Bone marrow (tissue), 2 donors: ENCODE data around the gene TRABD2A.

ENCODE experiments used
- DNase-seq, 2 donors: peaks; one replicate each; lab custom pipeline; 2025; lab: John Stamatoyannopoulos, UW

The TRABD2A gene

DNA sequence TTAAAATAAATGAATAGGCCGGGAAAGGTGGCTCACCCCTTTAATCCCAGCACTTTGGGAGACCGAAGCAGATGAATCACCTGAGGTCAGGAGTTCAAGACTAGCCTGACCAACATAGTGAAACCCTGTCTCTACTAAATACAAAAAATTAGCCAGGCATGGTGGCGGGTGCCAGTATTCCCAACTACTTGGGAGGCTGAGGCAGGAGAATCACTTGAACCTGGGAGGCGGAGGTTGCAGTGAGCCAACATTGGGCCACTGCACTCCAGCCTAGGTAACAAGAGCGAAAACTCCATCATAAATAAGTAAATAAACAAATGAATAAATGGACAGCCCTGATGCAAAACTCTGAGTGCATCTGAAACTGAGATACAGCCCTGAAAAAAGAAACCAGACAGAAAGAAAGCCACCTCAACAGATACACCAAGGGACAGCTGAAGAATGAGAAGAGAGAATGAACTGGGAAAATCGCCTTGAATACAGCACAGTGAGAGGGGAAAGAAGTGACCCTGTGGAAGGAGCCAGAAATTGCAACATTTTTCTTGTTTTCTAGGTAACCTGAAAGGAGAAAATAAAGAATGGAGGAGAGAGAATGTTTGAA, 64.4 kb downstream of the TRABD2A start:
- DNase-seq: no peak

- DNase-seq: no peak
These were observed 65.7 kb downstream of the TRABD2A start for GRCh38 chr2:84815146-84815545.

- no peak for DNase-seq
These were observed 68.9 kb downstream of the TRABD2A start for GRCh38 chr2:84811839-84812431.

DNA sequence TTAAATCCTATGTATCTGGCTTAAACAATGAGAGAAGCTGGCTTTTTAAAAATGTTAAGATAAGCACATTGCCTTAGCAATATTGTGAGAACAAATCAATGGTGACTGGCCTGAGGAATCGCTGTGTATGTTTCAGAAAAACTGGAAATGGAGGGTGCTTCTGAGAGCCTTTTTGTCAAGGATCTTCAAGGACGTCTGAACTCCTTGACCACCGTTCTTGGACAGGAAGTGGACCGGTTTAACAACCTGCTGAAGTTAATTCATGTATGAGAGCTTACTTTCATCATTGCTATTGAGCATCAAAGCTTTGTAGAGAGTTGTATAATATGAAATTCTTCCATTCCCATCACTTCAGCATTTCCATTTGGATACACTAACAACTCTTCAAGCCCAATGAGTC, 72.6 kb downstream of the TRABD2A start:
- no peak for DNase-seq

- no peak for DNase-seq
These were observed 73.8 kb downstream of the TRABD2A start for GRCh38 chr2:84807063-84807485.

GRCh38 chr2:84805250-84805958, 75.5 kb downstream of the TRABD2A start:
- no peak for DNase-seq

GRCh38 chr2:84801811-84802210, 79.1 kb downstream of the TRABD2A start:
- DNase-seq: no peak

- DNase-seq: no peak
These were observed 80.6 kb downstream of the TRABD2A start for GRCh38 chr2:84800194-84800805.

DNA sequence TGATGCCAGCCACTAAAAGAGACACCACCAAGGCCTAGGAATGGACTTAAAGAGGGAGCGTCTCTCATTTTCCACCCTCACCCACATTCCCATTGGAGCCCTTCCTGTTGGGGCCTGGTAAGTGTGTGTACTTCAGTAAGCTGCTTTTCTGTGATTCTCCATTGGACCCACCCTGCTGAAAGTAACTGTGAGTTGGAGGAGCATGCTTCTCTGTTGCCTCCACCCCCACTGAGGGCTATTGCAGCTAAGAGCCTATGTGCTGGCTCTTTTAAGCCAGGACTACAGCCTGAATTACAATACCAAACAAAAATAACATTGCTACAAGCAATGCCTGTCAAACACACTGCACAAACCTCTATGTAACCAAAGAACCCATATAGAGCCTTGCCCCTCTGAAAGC, 81.1 kb downstream of the TRABD2A start:
- no peak for DNase-seq

DNA sequence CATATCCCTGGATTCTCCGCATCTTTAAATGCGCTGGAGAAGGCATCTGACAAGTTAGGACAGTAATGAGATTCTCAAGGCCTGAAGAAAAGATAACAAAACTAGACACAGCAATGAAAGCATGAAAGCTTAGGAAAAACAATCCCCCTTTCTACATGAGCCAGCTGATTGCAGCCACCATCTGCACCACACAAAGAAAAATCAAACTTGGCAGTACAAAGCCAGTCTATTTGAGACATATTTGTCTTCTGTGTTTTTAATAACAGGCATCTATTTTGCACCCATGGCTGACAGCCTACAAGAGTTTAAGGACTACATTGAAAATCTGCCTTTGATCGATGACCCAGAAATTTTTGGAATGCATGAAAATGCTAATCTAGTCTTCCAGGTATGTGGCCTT, 83.6 kb downstream of the TRABD2A start:
- no peak for DNase-seq

GRCh38 chr2:84796798-84797197, 84.1 kb downstream of the TRABD2A start:
- no peak for DNase-seq

- DNase-seq: no peak
These were observed 87.2 kb downstream of the TRABD2A start for GRCh38 chr2:84793641-84794040.

DNA sequence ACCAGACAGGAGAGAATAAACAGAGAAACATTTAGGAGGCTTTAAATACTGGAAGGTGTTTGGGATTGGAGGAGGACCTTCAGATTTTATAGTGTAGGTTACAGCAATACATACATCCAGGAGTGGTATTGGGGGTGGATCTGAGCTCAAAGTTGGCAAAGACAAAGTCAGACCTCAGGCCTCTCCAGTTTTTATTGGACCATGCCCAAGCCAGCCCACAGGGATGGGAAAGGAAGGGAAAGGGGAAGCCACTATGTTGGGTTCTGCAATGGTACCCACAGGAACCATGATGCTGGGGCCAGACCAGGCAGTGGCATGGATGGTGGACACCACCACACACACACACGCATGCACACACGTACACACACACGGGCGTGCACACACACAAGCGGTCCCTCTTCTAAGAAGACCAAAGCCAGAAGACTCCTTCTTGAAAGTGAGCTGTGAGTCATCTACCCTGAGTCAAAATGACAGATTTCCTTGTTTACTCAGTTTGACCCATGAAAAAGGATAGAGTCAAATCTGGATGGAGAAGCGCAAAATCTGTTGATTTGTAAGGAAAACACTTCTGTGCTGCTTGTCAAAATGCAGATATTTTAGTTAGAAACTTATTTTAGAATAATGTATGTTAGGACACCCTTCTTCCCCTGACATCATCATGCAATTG, 87.9 kb downstream of the TRABD2A start:
- no peak for DNase-seq

DNA sequence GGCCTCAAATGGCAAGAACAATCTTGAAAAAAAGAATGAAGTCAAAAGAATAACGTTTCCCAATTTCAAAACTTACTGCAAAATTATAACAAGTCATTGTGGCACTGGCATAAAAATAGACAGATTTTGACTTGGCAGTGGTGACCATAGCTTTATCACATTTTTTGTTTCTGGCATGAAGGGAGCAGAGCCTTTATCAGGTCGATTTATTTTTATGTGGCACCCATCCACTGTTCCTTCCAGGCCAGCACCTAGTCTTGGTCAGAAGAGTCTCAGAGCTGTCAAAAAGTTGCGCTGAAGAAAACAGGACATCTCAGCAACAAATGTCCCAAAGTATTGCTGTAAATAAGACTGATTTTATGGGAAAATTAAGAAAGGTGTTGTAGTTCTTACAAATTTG, 92.4 kb downstream of the TRABD2A start:
- DNase-seq: no peak

DNA sequence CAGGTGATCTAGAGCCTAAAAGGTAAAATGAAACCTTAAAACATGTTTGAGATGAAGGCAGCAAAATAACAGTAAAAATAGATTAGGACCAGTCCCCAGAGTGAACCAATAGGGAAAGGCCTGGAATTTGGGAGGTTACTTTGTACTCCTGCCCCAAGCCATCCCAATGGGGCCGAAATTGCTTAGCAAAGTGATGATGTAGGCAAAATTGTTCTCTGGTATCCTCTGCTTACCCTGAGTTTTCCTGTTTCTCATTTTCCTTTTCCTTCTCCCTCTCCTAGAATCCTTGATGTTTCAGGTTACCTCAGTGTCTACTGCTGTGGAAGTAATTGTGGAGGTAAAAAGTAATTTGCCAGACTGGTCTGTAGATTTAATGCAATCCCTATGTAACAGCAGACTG, 92.9 kb downstream of the TRABD2A start:
- no peak for DNase-seq

DNA sequence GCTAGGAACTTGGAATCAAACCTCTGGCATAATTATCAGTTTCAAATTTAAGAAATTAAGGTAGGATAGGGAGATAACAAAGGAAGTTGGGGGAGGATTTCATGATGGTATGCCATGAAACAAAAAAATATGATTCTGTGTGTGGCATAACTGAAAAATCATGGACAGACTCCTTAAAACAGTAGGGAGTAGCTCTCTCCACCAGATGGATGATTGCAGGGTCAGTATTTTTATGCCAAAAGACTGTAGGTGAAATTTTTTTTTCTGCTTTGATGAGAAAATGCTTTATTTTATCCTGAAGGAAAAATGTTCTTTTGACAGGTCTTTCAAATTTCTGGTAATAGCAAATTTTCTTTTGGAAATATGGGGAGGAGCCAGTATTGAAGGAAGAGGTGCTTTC, 94.3 kb downstream of the TRABD2A start:
- DNase-seq: no peak

- DNase-seq: no peak
These were observed 94.9 kb downstream of the TRABD2A start for GRCh38 chr2:84785950-84786349.

- no peak for DNase-seq
These were observed 98.0 kb downstream of the TRABD2A start for GRCh38 chr2:84782717-84783442.

DNA sequence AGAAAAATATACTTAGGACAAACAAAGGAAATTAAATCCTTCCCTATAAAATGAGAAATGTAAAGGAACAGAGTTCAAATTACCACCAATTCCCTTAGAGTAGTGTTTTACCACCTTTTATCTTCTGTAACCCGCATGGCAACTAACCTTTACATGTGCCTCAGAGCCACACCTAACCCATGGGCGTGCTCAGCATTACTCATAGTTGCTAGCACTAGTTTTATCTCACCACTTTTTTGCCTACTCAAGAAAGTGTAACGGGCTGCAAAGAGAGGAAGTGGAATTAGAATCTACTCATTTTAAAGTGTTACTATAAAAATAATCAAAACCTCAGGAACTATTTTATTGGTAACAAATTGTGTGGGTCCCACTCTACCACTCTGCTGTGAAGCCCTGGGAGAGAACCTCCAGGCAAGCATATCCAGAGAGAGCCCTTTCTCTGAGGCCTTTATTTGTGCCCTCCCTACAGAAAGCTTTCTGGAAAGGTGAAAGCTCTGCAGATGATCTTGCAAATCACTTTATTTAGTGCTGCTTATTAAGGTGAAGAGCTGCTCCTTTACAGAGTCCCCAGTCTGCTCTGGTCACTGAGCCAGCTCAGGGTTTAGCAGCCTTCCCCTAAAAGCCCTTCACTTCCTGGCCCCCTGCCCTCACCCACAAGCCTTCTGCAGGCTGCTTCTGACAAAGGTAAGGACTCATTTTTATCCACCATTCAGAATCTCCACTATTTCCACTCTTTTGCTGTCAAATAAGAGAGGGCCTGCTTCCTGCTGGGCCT, 98.8 kb downstream of the TRABD2A start:
- DNase-seq: no peak

DNA sequence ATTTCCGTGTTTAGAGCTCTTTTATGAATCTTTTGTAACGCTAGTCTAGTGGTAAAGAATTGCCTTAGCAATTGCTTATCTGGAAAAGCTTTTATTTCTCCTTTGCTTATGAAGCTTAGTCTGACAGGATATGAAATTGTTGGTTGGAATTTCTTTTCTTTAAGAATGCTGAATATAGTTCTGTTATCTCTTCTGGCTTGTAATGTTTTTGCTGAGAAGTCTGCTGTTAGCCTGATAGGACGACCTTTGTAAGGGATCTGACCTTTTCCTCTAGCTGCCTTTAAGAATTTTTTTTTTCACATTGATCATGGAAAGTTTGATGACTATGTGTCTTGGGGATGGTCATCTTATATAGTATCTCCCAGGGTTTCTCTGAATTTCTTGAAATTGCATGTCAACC, 101.1 kb downstream of the TRABD2A start:
- no peak for DNase-seq
